GM18873 (cell line): ENCODE data around the gene LHX3.

Experiments used
- ATAC-seq: cut with Tn5 transposase; IDR thresholded peaks from one replicate; pipeline ENCODE4 v1.9.1; 2021; ENCODE audit warnings: mild to moderate bottlenecking, moderate library complexity, moderate number of reproducible peaks; ENCODE audit not compliant: unreplicated experiment, low FRiP score

LHX3 gene

GRCh38 chr9:136204838-136205706 lies at the start of gene LHX3:
Gene LHX3 (minus strand): TSS chr9:136205128. CDS start chr9:136205012, 116 bp downstream.
- ATAC-seq = no peak

- no peak for ATAC-seq
Measured at GRCh38 chr9:136253246-136254130, 48.6 kb upstream of the LHX3 start.

GRCh38 chr9:136252846-136253245 lies 47.9 kb upstream of the LHX3 start:
- no peak for ATAC-seq

GRCh38 chr9:136252281-136252680 lies 47.4 kb upstream of the LHX3 start:
- ATAC-seq = no peak

GRCh38 chr9:136251264-136252115 lies 46.6 kb upstream of the LHX3 start:
- no peak for ATAC-seq

- ATAC-seq = no peak
Measured at GRCh38 chr9:136250676-136251075, 45.7 kb upstream of the LHX3 start.

- ATAC-seq = no peak
Measured at GRCh38 chr9:136249877-136250559, 45.1 kb upstream of the LHX3 start.

- no peak for ATAC-seq
Measured at GRCh38 chr9:136248951-136249876, 44.3 kb upstream of the LHX3 start.

- ATAC-seq = no peak
Measured at GRCh38 chr9:136247947-136248637, 43.2 kb upstream of the LHX3 start.

GRCh38 chr9:136247551-136247916 lies 42.6 kb upstream of the LHX3 start:
- ATAC-seq = no peak

GRCh38 chr9:136246849-136247550 lies 42.1 kb upstream of the LHX3 start:
- ATAC-seq = no peak

GRCh38 chr9:136245219-136246150 lies 40.6 kb upstream of the LHX3 start, which contains the start of gene QSOX2:
Gene QSOX2 (minus strand): TSS chr9:136245812. CDS start chr9:136245803, 9 bp downstream.
- no peak for ATAC-seq

GRCh38 chr9:136244969-136245218 lies 40.0 kb upstream of the LHX3 start:
- ATAC-seq = no peak

GRCh38 chr9:136244122-136244968 lies 39.4 kb upstream of the LHX3 start:
- no peak for ATAC-seq

GRCh38 chr9:136243631-136244030 lies 38.7 kb upstream of the LHX3 start:
- ATAC-seq = no peak
